H1 (cell line): ENCODE data around the gene NELL1.

Experiments
- EP300 ChIP-seq, 2 experiments: IDR thresholded peaks; 1 replicate in 1 of 2; 2 replicates in 1 of 2; pipeline ENCODE4 v1.6.1; 2011 to 2012; ENCODE audit warnings: low read depth in 2 of 2, low read length in 2 of 2, mild to moderate bottlenecking in 2 of 2, borderline replicate concordance in 1 of 2, inconsistent platforms in 1 of 2, moderate library complexity in 1 of 2
- HDAC2 ChIP-seq, 2 experiments: fragments of 300-600 bp in 1 of 2; sonication (generic) in 1 of 2; IDR thresholded peaks; 2 replicates each; pipeline ENCODE4 v1.6.1; 2011 to 2012; ENCODE audit warnings: low read depth in 2 of 2, low read length in 2 of 2, mild to moderate bottlenecking in 2 of 2, moderate library complexity in 2 of 2, borderline replicate concordance in 1 of 2, inconsistent platforms in 1 of 2
- POLR2A ChIP-seq, 2 experiments: IDR thresholded peaks; 1 replicate in 1 of 2; 2 replicates in 1 of 2; pipeline ENCODE4 v1.6.1; 2011; ENCODE audit warnings: low read depth in 2 of 2, low read length in 2 of 2, mild to moderate bottlenecking in 2 of 2; ENCODE audit errors: control extremely low read depth in 1 of 2
- POLR2AphosphoS5 ChIP-seq: IDR thresholded peaks from 2 replicates; pipeline ENCODE4 v1.6.1; 2011; ENCODE audit warnings: low read depth, low read length
- RXRA ChIP-seq: IDR thresholded peaks from 2 replicates; pipeline ENCODE4 v1.6.1; 2011; ENCODE audit warnings: low read depth, mild to moderate bottlenecking, low read length, moderate library complexity; ENCODE audit not compliant: insufficient read depth
- SIN3A ChIP-seq, 2 experiments: IDR thresholded peaks in 1 of 2; conservative IDR thresholded peaks in 1 of 2; 2 replicates each; pipeline ENCODE4 v1.6.1; 2011 to 2012; ENCODE audit warnings: low read length in 2 of 2, improper control_type of control experiment in 1 of 2, low read depth in 1 of 2, mild to moderate bottlenecking in 1 of 2
- ZNF274 ChIP-seq: IDR thresholded peaks from 2 replicates; pipeline ENCODE4 v1.7.0; 2012; ENCODE audit warnings: low read length, borderline replicate concordance; ENCODE audit errors: extremely low read depth
- TF ChIP-seq, protein P1 (sequence below), 3 experiments: IDR thresholded peaks; 1 replicate in 2 of 3; 2 replicates in 1 of 3; pipeline versions ENCODE4 v1.5.1 to v1.6.1; 2011; ENCODE audit warnings: low read length in 3 of 3, mild to moderate bottlenecking in 3 of 3, inconsistent platforms in 2 of 3, low read depth in 1 of 3, moderate library complexity in 1 of 3; ENCODE audit not compliant: insufficient read depth in 1 of 3; ENCODE audit errors: control extremely low read depth in 1 of 3

DNA sequence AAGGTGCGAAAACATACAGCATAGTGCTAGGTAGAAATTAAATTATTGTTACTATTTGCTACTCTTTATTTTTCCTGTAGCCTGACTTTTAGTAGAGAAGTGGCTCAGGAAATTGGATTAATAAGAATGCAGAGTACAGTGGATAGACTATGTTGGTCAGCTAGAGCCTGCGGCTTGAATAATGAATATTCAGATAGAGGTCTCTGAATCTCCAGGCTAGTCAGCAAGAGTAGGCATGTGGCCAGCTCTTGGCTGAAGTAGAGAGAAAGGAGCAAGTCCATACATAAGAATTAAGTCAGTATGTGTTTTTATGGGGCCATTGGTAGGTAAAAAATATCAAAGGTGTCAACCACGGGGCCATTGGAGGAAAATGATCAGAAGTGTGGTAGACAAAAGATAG, 413.5 kb downstream of the NELL1 start:
- no peak for TF ChIP-seq SIN3A (conservative IDR thresholded peaks at IDR 0.05 in 1 of 2, IDR thresholded peaks at IDR 0.05 in 1 of 2; ENCODE audit: low read depth in 1 of 2, low read length in 2 of 2)
- TF ChIP-seq EP300 (IDR thresholded peaks at IDR 0.05; ENCODE audit: borderline replicate concordance in 1 of 2, low read depth in 2 of 2, low read length in 2 of 2): no peak
- TF ChIP-seq, protein P1, sequence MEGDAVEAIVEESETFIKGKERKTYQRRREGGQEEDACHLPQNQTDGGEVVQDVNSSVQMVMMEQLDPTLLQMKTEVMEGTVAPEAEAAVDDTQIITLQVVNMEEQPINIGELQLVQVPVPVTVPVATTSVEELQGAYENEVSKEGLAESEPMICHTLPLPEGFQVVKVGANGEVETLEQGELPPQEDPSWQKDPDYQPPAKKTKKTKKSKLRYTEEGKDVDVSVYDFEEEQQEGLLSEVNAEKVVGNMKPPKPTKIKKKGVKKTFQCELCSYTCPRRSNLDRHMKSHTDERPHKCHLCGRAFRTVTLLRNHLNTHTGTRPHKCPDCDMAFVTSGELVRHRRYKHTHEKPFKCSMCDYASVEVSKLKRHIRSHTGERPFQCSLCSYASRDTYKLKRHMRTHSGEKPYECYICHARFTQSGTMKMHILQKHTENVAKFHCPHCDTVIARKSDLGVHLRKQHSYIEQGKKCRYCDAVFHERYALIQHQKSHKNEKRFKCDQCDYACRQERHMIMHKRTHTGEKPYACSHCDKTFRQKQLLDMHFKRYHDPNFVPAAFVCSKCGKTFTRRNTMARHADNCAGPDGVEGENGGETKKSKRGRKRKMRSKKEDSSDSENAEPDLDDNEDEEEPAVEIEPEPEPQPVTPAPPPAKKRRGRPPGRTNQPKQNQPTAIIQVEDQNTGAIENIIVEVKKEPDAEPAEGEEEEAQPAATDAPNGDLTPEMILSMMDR (IDR thresholded peaks at IDR 0.05; ENCODE audit: control extremely low read depth in 1 of 3, insufficient read depth in 1 of 3, low read depth in 1 of 3, low read length in 3 of 3): no peak
- TF ChIP-seq POLR2AphosphoS5: no peak
- no peak for TF ChIP-seq RXRA
- TF ChIP-seq POLR2A (IDR thresholded peaks at IDR 0.05; ENCODE audit: control extremely low read depth in 1 of 2, low read depth in 2 of 2, low read length in 2 of 2): no peak
- TF ChIP-seq ZNF274: no peak
- no peak for TF ChIP-seq HDAC2 (IDR thresholded peaks at IDR 0.05; ENCODE audit: borderline replicate concordance in 1 of 2, low read depth in 2 of 2, low read length in 2 of 2)
